IPS DF 6.9 (cell line): ENCODE measurements around the gene DFFA.
"Not testable (repeated sequence)": the region's sequence is repeated elsewhere in the genome, so short reads cannot be mapped to it uniquely, and the experiment has no call there.

Source experiments
- DNase-seq: peaks from one replicate; pipeline ENCODE4 v3.0.0-alpha.2; 2013; ENCODE audit warnings: low read depth, low spot score
- H3K27ac ChIP-seq: one replicate; pipeline ENCODE4 v1.5.1; 2013; ENCODE audit warnings: low read length, control low read depth
- H3K27me3 ChIP-seq: 2 replicates; pipeline ENCODE4 v1.6.1; 2013; ENCODE audit warnings: mild to moderate bottlenecking, low read length; ENCODE audit not compliant: control insufficient read depth, insufficient read depth
- H3K36me3 ChIP-seq: 2 replicates; pipeline ENCODE4 v1.6.1; 2013; ENCODE audit warnings: low read length; ENCODE audit not compliant: control insufficient read depth, insufficient read depth
- H3K4me1 ChIP-seq: 2 replicates; pipeline ENCODE4 v1.6.1; 2013; ENCODE audit warnings: low read length; ENCODE audit not compliant: control insufficient read depth, insufficient read depth
- H3K4me3 ChIP-seq: 2 replicates; pipeline ENCODE4 v1.5.1; 2013; ENCODE audit warnings: mild to moderate bottlenecking, low read length
- H3K9me3 ChIP-seq: 2 replicates; pipeline ENCODE4 v1.6.1; 2013; ENCODE audit warnings: low read length, inconsistent platforms; ENCODE audit not compliant: control insufficient read depth, insufficient read depth
- WGBS: extraction: QIAGEN DNeasy Blood & Tissue Kit; methylation state at CpG from one replicate; pipeline ENCODE4 v1.1.7; 2013; ENCODE audit warnings: mixed read lengths, missing lambda C conversion rate; ENCODE audit not compliant: insufficient read length, insufficient coverage; 5-methylcytosine and 5-hydroxymethylcytosine counted together

Gene DFFA

DNA sequence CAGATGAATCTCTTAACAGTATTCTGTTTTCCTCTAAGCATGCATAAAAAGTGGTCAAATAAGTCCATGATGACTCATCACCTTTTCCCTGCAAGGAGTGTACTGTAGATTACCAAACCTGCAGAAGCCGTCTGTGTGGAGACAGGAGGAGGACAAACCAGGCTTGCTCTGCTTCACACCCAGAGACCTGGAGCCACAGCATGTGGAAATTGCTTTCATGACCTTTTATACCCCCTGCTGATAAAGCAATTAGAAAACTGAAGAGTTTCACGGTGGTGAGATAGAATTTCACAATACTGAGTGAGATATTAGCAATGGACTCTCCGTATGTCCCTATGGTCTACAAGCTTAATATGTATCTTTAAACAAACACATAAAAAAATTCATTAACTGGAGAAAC lies 13.1 kb downstream of the DFFA start:
- Histone ChIP-seq H3K4me3 (no peak overlapping the region), H3K4me1 (no peaks in the 10 kb centered on the region), H3K27ac (no peak overlapping the region), H3K27me3 (no peaks in the 10 kb centered on the region), H3K36me3 (peaks cover 16% of the 10 kb centered on the region), H3K9me3 (no peaks in the 10 kb centered on the region)
- no peak for DNase-seq
- WGBS = no CpG with 5 or more reads among the region's 3 CpGs

DNA sequence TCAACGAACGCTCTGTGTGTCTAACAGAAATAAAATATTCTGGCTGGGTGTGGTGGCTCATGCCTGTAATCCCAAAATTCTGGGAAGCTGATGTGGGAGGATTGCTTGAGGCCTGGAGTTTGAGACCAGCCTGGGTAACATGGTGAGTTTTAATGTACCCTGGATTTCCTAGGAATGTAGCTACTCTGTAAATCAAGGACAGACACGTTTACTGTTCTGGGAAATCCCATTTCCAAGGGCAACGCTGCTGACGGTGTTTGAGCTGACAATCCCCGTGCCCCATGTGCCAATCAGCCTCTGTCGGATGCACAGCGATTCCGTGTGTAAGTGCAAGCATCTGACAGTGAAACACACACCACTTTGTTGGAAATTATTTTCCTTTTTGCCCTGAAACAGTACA lies 14.5 kb downstream of the DFFA start:
- no peak overlapping the region for H3K27ac ChIP-seq
- no CpG with 5 or more reads among the region's 9 CpGs for WGBS

DNA sequence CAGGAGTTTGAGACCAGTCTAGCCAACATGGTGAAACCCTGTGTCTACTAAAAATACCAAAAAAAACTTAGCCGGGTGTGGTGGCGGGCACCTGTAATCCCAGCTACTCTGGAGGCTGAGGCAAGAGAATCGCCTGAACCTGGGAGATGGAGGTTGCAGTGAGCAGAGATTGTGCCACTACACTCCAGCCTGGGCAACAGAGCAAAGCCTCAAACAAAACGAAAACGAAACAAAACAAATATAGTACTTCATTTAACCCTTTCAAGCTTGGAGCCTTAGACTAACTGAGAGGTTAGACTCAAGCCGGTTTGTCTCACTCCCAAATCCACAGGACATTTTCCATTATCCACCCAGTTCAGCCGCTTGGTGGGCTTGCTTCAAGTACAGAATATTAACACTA lies 14.9 kb downstream of the DFFA start:
- H3K27me3 ChIP-seq, H3K9me3 ChIP-seq, H3K27ac ChIP-seq, H3K36me3 ChIP-seq, DNase-seq, H3K4me3 ChIP-seq, H3K4me1 ChIP-seq: not testable (repeated sequence)
- WGBS = no CpG with 5 or more reads among the region's 7 CpGs

More for the DNA sequence above, 14.5 kb downstream of the DFFA start:
- Histone ChIP-seq H3K4me3 (no peak overlapping the region), H3K36me3 (peaks cover 10% of the 10 kb centered on the region), H3K27me3 (no peaks in the 10 kb centered on the region), H3K9me3 (no peaks in the 10 kb centered on the region), H3K4me1 (no peaks in the 10 kb centered on the region)
- DNase-seq = no peak

DNA sequence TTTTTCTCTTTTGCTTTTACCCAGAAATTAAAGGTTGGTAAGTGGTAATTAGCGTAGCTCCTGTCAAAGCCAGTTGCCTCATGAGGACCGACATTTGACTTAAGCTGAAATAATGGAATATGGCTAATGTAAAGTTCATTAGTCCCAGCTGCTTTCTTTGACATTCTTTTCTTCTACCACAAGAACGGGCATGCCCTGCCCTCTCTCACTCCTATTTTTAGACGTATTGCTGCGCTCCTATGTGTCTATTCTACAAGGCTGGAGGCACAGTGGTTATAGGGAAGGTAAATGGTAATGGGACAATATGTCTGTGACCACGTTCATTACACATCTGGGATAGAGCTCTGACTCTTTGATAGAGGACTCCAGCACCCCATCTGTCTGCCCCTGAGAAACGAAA lies 15.7 kb downstream of the DFFA start:
- WGBS = no CpG with 5 or more reads among the region's 7 CpGs
- DNase-seq = no peak
- Histone ChIP-seq H3K4me3 (no peak overlapping the region), H3K36me3 (peaks cover 8% of the 10 kb centered on the region), H3K27ac (no peak overlapping the region), H3K4me1 (no peaks in the 10 kb centered on the region), H3K9me3 (no peaks in the 10 kb centered on the region), H3K27me3 (no peaks in the 10 kb centered on the region)

DNA sequence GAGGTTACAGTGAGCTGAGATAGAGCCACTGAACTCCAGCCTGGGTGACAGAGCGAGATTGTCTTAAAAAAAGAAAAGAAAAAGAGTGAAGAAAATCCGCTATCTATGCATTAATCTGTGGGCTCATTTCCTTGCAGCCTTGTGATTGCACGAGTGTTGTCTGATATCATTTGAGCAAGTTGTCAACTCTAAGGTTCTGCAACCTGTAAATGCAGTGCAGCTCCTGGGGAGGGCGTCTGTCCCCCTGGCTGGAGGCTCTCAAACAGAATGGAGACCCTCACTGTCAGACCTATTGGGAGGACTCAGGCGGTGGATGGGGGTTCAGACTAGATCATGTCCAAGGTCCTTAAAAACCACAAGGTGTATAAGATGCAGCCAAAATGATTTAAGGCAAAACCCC lies 16.3 kb downstream of the DFFA start:
- H3K27me3 ChIP-seq = no peaks in the 10 kb centered on the region
- no peaks in the 10 kb centered on the region for H3K9me3 ChIP-seq
- peaks cover 2% of the 10 kb centered on the region for H3K36me3 ChIP-seq
- H3K27ac ChIP-seq = no peak overlapping the region
- no peaks in the 10 kb centered on the region for H3K4me1 ChIP-seq
- no peak overlapping the region for H3K4me3 ChIP-seq
- DNase-seq = no peak
- WGBS = no CpG with 5 or more reads among the region's 5 CpGs

DNA sequence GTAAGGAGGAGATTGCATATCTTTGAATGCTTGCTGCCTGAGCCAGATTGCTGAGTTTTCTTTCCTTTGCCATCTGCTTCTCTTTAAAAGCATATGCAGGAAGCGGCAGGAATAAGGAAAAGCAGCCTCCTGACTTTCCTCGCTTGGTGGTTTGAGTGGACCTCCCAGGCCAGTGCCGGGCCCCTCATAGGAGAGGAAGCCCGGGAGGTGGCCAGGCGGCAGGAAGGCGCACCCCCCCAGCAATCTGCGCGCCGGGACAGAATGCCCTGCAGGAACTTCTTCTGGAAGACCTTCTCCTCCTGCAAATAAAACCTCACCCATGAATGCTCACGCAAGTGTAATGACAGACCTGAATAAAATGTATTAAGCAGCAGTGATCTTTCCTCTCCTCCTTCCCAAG lies 21.0 kb downstream of the DFFA start:
- H3K27me3 ChIP-seq = no peaks in the 10 kb centered on the region
- no peak overlapping the region for H3K27ac ChIP-seq
- DNase-seq = no peak
- no CpG with 5 or more reads among the region's 10 CpGs for WGBS
- no peaks in the 10 kb centered on the region for H3K9me3 ChIP-seq
- H3K36me3 ChIP-seq = no peaks in the 10 kb centered on the region; the same call in 1 of the 2 replicates
- peaks cover 3% of the 10 kb centered on the region for H3K4me1 ChIP-seq
- H3K4me3 ChIP-seq = no peak overlapping the region

DNA sequence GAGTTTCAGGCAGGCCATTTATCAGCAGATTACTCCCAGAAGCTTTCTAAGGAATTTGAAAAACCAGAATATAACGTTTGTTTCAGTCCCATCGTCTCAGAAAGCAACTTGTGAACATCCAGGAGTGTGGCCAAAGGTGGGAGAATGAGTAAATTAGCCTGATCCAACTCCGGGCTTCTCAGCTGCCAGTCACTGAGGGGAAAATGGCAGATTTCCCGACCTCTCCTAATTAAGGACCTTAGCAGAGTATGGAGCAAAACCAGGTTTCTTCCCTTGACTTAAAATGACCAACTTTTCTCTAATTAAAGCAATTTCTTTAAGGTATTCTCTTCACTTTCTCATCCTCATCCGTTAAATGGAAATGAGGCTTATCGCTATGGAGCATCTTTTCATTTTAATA lies 21.5 kb downstream of the DFFA start:
- Histone ChIP-seq H3K27me3 (no peaks in the 10 kb centered on the region), H3K9me3 (no peaks in the 10 kb centered on the region), H3K27ac (no peak overlapping the region), H3K4me3 (no peak overlapping the region), H3K4me1 (peaks cover 3% of the 10 kb centered on the region), H3K36me3 (no peaks in the 10 kb centered on the region; the same call in 1 of the 2 replicates)
- DNase-seq = no peak
- no CpG with 5 or more reads among the region's 6 CpGs for WGBS

DNA sequence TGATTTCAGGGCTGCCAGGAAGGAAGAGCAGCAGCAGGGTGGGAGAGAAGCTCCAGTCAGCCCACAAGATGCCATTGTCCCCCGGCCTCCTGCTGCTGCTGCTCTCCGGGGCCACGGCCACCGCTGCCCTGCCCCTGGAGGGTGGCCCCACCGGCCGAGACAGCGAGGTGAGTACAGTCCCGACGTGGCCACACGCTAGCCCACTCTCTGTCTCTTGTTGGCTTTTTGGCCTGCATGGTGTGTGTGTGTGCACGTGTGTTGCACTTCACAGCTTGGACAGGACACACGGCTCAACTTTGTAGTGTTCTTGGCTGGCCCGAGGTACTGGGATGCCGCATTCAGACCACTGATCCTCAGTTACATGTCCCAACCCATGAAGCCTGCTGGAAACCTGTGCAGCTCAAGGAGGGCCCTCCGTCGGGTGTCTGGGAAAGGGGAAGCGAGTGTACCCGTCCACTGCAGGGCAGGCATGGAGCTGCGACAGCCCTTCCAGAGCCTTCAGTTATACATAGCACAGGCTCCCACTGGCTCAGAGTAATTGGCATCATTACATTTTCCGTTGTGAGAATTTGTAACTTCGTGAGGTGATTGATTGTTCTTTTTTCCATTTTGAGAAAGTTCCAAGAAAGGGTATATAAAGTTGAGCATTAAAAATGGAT lies 22.0 kb downstream of the DFFA start:
- DNase-seq = no peak
- WGBS = no CpG with 5 or more reads among the region's 21 CpGs
- Histone ChIP-seq H3K27ac (no peak overlapping the region), H3K4me1 (peaks cover 3% of the 10 kb centered on the region), H3K36me3 (no peaks in the 10 kb centered on the region; the same call in 1 of the 2 replicates), H3K9me3 (no peaks in the 10 kb centered on the region), H3K27me3 (no peaks in the 10 kb centered on the region), H3K4me3 (no peak overlapping the region)

DNA sequence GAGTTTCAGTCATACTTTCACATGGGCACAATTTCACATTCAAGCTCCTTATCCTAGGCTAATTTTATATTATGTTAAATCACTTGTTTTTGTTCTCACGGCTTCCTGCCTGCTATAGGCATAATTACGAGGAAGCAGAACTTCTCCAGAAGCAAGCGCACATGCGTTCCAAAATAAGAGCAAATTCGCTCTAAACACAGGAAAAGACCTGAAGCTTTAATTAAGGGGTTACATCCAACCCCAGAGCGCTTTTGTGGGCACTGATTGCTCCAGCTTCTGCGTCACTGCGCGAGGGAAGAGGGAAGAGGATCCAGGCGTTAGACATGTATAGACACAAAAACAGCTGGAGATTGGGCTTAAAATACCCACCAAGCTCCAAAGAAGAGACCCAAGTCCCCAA lies 22.6 kb downstream of the DFFA start, which contains the start of gene CORT:
Gene CORT (plus strand): TSS at position 281 of the 400 bp plus-strand sequence. CDS start 193 bp downstream, outside the sequence.
- H3K4me1 ChIP-seq = peaks cover 3% of the 10 kb centered on the region
- H3K9me3 ChIP-seq = no peaks in the 10 kb centered on the region
- no peaks in the 10 kb centered on the region; the same call in 1 of the 2 replicates for H3K36me3 ChIP-seq
- no peak for DNase-seq
- H3K4me3 ChIP-seq = no peak within 1 kb of the TSS
- no peak within 1 kb of the TSS for H3K27ac ChIP-seq
- WGBS = no CpG with 5 or more reads among the region's 10 CpGs
- H3K27me3 ChIP-seq = no peaks in the 10 kb centered on the region

DNA sequence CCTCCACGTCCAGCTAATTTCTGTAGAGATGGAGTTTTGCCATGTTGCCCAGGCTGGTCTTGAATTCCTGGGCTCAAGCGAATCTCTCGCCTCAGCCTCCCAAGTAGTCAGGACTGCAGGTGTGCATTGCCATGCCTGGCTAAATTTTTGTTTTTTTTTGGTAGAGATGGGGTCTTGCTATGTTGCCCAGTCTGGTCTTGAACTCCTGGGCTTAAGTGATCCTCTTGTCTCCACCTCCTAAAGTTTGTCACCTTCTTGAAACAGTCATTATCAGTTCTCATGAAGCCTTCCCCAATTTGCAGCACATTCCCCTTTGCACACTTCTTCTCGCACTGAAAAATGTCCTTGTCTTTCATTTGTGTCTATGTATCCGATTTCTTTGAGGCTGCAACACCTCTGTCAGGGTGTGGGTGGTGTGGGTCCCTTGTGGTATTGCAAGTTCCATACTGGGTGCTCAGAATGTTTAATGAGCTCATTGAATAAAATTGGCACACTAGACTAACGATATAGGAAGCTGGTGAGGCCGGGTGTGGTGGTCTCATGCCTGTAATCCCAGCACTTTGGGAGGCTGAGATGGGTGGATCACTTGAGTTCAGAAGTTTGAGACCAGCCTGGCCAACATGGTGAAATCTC lies 25.4 kb downstream of the DFFA start:
- Histone ChIP-seq H3K4me3 (no peak overlapping the region), H3K4me1 (peaks cover 3% of the 10 kb centered on the region), H3K9me3 (no peaks in the 10 kb centered on the region), H3K36me3 (no peaks in the 10 kb centered on the region; the same call in 1 of the 2 replicates), H3K27me3 (no peaks in the 10 kb centered on the region), H3K27ac (no peak overlapping the region)
- no peak for DNase-seq
- no CpG with 5 or more reads among the region's 7 CpGs for WGBS
